T-helper 22 cell (primary cell): ENCODE data around the gene POT1.
A peak's percentile ranks its signal among the peaks of the same experiment; 100 is the strongest.
"Not testable (repeated sequence)": the region's sequence is repeated elsewhere in the genome, so short reads cannot be mapped to it uniquely, and the experiment has no call there.

Source experiments
- DNase-seq: peaks from one replicate; pipeline ENCODE4 v3.0.0-alpha.2; 2020; ENCODE audit warnings: low read depth

Gene POT1

GRCh38 chr7:124929467-124930172 lies at the start of gene POT1:
TSS of gene POT1 (minus strand) at chr7:124929825. CDS start at chr7:124897173, 32,652 bp downstream.
- peak; percentile 95 for DNase-seq

- not testable (repeated sequence) for DNase-seq
These were observed 45.5 kb upstream of the POT1 start for GRCh38 chr7:124975131-124975530.

- no peak for DNase-seq
These were observed 35.9 kb upstream of the POT1 start for GRCh38 chr7:124965553-124965952.

GRCh38 chr7:124959676-124960075 lies 30.1 kb upstream of the POT1 start:
- no peak for DNase-seq

- not testable (repeated sequence) for DNase-seq
These were observed 28.3 kb upstream of the POT1 start for GRCh38 chr7:124957952-124958351.

- DNase-seq: no peak
These were observed 26.5 kb upstream of the POT1 start for GRCh38 chr7:124956160-124956559.

- DNase-seq: no peak
These were observed 25.2 kb upstream of the POT1 start for GRCh38 chr7:124954790-124955189.

GRCh38 chr7:124945680-124946079 lies 16.1 kb upstream of the POT1 start:
- DNase-seq: no peak

GRCh38 chr7:124943472-124943871 lies 13.8 kb upstream of the POT1 start:
- no peak for DNase-seq

GRCh38 chr7:124942399-124942798 lies 12.8 kb upstream of the POT1 start:
- no peak for DNase-seq

- DNase-seq: no peak
These were observed 10.7 kb upstream of the POT1 start for GRCh38 chr7:124940306-124940705.

GRCh38 chr7:124938128-124938527 lies 8.5 kb upstream of the POT1 start:
- DNase-seq: no peak

- no peak for DNase-seq
These were observed 7.5 kb upstream of the POT1 start for GRCh38 chr7:124937076-124937475.

GRCh38 chr7:124934841-124935240 lies 5.2 kb upstream of the POT1 start:
- no peak for DNase-seq

GRCh38 chr7:124930655-124931597 lies 1.3 kb upstream of the POT1 start:
- DNase-seq: no peak

- no peak for DNase-seq
These were observed 573 bp upstream of the POT1 start for GRCh38 chr7:124930173-124930623.

GRCh38 chr7:124924906-124925305 lies 4.7 kb downstream of the POT1 start:
- no peak for DNase-seq

- no peak for DNase-seq
These were observed 7.4 kb downstream of the POT1 start for GRCh38 chr7:124922200-124922599.

- no peak for DNase-seq
These were observed 9.8 kb downstream of the POT1 start for GRCh38 chr7:124919841-124920240.

- DNase-seq: no peak
These were observed 11.0 kb downstream of the POT1 start for GRCh38 chr7:124918662-124919061.

- no peak for DNase-seq
These were observed 14.4 kb downstream of the POT1 start for GRCh38 chr7:124915242-124915641.

- no peak for DNase-seq
These were observed 15.3 kb downstream of the POT1 start for GRCh38 chr7:124914298-124914697.

GRCh38 chr7:124912972-124913371 lies 16.7 kb downstream of the POT1 start:
- no peak for DNase-seq
